T-cell (primary cell): ENCODE results near the gene ANKRD44. TPM values are rescaled to one million over a fixed set of nuclear protein-coding genes. Genes with fewer than 3 reads are reported as not detected.

Source experiments
- ATAC-seq, 4 experiments: fragments of 200-7000 bp in 3 of 4; fragments of 150-1000 bp in 1 of 4; cut with Tn5 transposase; replicated peaks in 1 of 4; 1 replicate in 3 of 4; 2 replicates in 1 of 4; pipeline ENCODE4 v1.10.0; 2021; ENCODE audit warnings: moderate library complexity in 3 of 4, mild to moderate bottlenecking in 2 of 4, moderate number of reproducible peaks in 1 of 4
- CTCF ChIA-PET, 2 donors: fragments of 300-600 bp; sonication (Branson Sonifier 250); formaldehyde crosslinking; loops; one replicate each; lab custom pipeline; 2022; ENCODE audit warnings: antibody characterized with exemption in 2 of 2; lab: Charles Lee
- POLR2A ChIA-PET, 2 donors: fragments of 300-600 bp; sonication (Branson Sonifier 250); formaldehyde crosslinking; loops; one replicate each; lab custom pipeline; 2022; ENCODE audit warnings: antibody characterized with exemption in 2 of 2; lab: Charles Lee
- DNase-seq, 35 experiments: peaks; one replicate each; pipeline versions ENCODE4 v3.0.0 to v3.0.0-alpha.2; 2013 to 2023
- H3K27ac ChIP-seq: one replicate; pipeline ENCODE4 v1.5.1; 2013; ENCODE audit warnings: low read length
- H3K27me3 ChIP-seq, 2 experiments: replicated peaks in 1 of 2; 1 replicate in 1 of 2; 2 replicates in 1 of 2; pipeline versions ENCODE4 v1.6.1 to v1.7.0; 2013; ENCODE audit warnings: low read length in 1 of 2, mixed read lengths in 1 of 2; ENCODE audit not compliant: control insufficient read depth in 2 of 2, insufficient read depth in 2 of 2; ENCODE audit errors: extremely low read depth in 1 of 2
- H3K36me3 ChIP-seq, 2 donors: 1 replicate in 1 of 2; 2 replicates in 1 of 2; pipeline versions ENCODE4 v1.6.1 to v1.7.0; 2013; ENCODE audit warnings: low read length in 1 of 2; ENCODE audit not compliant: control insufficient read depth in 2 of 2, insufficient read depth in 1 of 2; ENCODE audit errors: extremely low read depth in 1 of 2
- H3K4me1 ChIP-seq, 2 experiments: 1 replicate in 1 of 2; 2 replicates in 1 of 2; pipeline versions ENCODE4 v1.6.1 to v1.7.0; 2013; ENCODE audit warnings: low read length in 2 of 2, mixed read lengths in 1 of 2; ENCODE audit not compliant: insufficient read depth in 2 of 2, control insufficient read depth in 1 of 2; ENCODE audit errors: extremely low read depth in 1 of 2
- H3K4me3 ChIP-seq, 2 donors: 1 replicate in 1 of 2; 2 replicates in 1 of 2; pipeline versions ENCODE4 v1.5.1 to v1.7.0; 2013; ENCODE audit warnings: mild to moderate bottlenecking in 2 of 2, low read length in 1 of 2, moderate library complexity in 1 of 2; ENCODE audit not compliant: control insufficient read depth in 1 of 2; ENCODE audit errors: extremely low read depth in 1 of 2
- H3K9me3 ChIP-seq: 2 replicates; pipeline ENCODE4 v1.7.0; 2013
- H3K27ac Mint-ChIP-seq, 2 donors: one replicate each; pipeline ENCODE4 v1.8.0; 2020 to 2021; ENCODE audit warnings: mild to moderate bottlenecking in 2 of 2, mixed read lengths in 2 of 2
- H3K27me3 Mint-ChIP-seq, 2 donors: one replicate each; pipeline ENCODE4 v1.8.0; 2021 to 2022; ENCODE audit warnings: mixed read lengths in 2 of 2
- H3K36me3 Mint-ChIP-seq: one replicate; pipeline ENCODE4 v1.8.0; 2021; ENCODE audit warnings: mixed read lengths
- H3K4me1 Mint-ChIP-seq, 3 donors: one replicate each; pipeline ENCODE4 v1.8.0; 2020 to 2022; ENCODE audit warnings: mixed read lengths in 3 of 3, mild to moderate bottlenecking in 1 of 3
- H3K4me3 Mint-ChIP-seq, 3 donors: one replicate each; pipeline ENCODE4 v1.8.0; 2020 to 2022; ENCODE audit warnings: mild to moderate bottlenecking in 3 of 3, mixed read lengths in 3 of 3, moderate library complexity in 3 of 3
- H3K9me3 Mint-ChIP-seq, 3 donors: one replicate each; pipeline ENCODE4 v1.8.0; 2020 to 2022; ENCODE audit warnings: mixed read lengths in 3 of 3
- WGBS: methylation state at CpG from one replicate; pipeline ENCODE4 v1.1.5; 2013; ENCODE audit warnings: missing lambda C conversion rate; ENCODE audit not compliant: insufficient coverage; 5-methylcytosine and 5-hydroxymethylcytosine counted together
- total RNA-seq, 35 experiments: library from RNA in 6 of 35; stranded (reverse) in 6 of 35; fragments of 120-200 nt in 1 of 35; gene quantifications; one replicate each; pipeline versions ENCODE4 v1.2.1 to v1.2.4 and lab custom pipeline; 2013 to 2026

The ANKRD44 gene
- total RNA-seq, 5 donors from 2014 or later (not counting 1 experiment from before 2014, with no cell fraction given): 225 to 333 (median 238) TPM

DNA sequence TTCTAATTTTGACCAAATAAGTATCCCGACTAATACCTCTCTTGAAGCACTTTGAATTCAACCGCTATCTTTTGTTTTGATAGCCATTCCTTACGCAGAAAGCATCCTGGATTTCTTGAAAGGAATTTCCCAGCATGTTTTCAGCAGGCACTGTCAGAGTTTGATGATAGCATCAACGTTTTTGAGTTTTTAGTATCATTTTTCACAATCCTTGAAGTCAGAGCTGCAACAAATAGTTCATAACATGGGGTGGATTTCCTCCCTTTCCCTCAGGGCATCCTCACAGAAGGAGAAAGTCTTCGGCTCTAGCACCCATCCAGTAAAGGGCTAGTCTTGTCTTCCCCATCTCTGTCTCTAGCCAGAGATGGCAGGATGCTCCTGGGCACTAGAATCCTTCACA, 46.2 kb downstream of the ANKRD44 start:
- no peaks in the 10 kb centered on the region for H3K9me3 ChIP-seq
- H3K27me3 ChIP-seq: no peaks in the 10 kb centered on the region
- peaks cover 0 to 6% of the 10 kb centered on the region in 2 donors for H3K36me3 ChIP-seq
- peaks cover 85 to 89% (median 87%) of the 10 kb centered on the region in 3 donors for H3K4me1 Mint-ChIP-seq
- peaks cover 61 to 77% of the 10 kb centered on the region in 2 experiments for H3K4me1 ChIP-seq
- 54% methylated on average over 4 of the region's 5 CpGs for WGBS
- peak overlapping the region; percentile 88 for H3K27ac ChIP-seq
- ChIA-PET CTCF (interaction anchor here (0.6 to 2.3 kb wide), 7 partner anchors 7 to 58 kb away, joined by 3 to 13 read pairs (median 3); no protein-coding TSS in a partner anchor), POLR2A (interaction anchor here (0.6 to 1.0 kb wide), 5 partner anchors 17 to 171 kb away, joined by 3 to 5 read pairs (median 3); partner anchors contain the start of gene SF3B1 (in 1 of the 2))
- no peak overlapping the region for H3K4me3 ChIP-seq
- peak overlapping the region; percentile 87 to 91 for H3K27ac Mint-ChIP-seq
- no peaks in the 10 kb centered on the region for H3K27me3 Mint-ChIP-seq
- peaks cover 9% of the 10 kb centered on the region for H3K36me3 Mint-ChIP-seq
- peaks cover 0 to 4% (median 0%) of the 10 kb centered on the region in 3 donors for H3K9me3 Mint-ChIP-seq
- peak overlapping the region; percentile 44 to 61 (median 53) for H3K4me3 Mint-ChIP-seq
- DNase-seq (no peak), ATAC-seq (no peak)

DNA sequence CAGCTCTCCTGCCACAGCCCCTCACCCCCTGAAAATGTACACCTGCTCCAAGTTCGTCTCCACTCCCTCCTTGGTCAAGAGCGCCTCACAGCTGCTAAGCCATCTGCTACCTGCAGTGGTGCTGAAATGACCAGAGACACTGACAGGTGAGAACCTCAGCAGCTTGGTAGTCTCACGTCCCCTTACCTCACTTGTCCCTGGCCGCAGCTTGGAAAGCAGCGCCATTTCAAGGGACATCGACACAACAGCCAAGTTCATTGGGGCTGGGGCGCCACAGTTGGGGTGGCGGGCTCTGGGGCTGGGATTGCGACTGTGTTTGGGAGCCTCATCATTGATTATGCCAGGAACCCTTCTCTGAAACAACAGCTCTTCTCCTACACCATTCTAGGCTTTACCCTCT, 47.5 kb downstream of the ANKRD44 start:
- Histone ChIP-seq H3K9me3 (no peaks in the 10 kb centered on the region), H3K4me1 (peaks cover 65 to 75% of the 10 kb centered on the region in 2 experiments), H3K27me3 (no peaks in the 10 kb centered on the region), H3K27ac (peak overlapping the region; percentile 88), H3K4me3 (no peak overlapping the region), H3K36me3 (peaks cover 0 to 6% of the 10 kb centered on the region in 2 donors)
- peak overlapping the region in 1 of 3 donors; percentile 61 for H3K4me3 Mint-ChIP-seq
- peaks cover 84 to 89% (median 87%) of the 10 kb centered on the region in 3 donors for H3K4me1 Mint-ChIP-seq
- ATAC-seq (no peak), DNase-seq (no peak)
- no peaks in the 10 kb centered on the region for H3K27me3 Mint-ChIP-seq
- ChIA-PET CTCF (interaction anchor here in 1 of 2 donors (0.8 kb wide), 1 partner anchor 119 kb away, joined by 3 read pairs; no protein-coding TSS in a partner anchor), POLR2A (interaction anchor here in 1 of 2 donors (0.6 to 0.7 kb wide), 3 partner anchors 42 to 80 kb away, joined by 3 to 4 read pairs (median 3); no protein-coding TSS in a partner anchor)
- H3K27ac Mint-ChIP-seq: peak overlapping the region; percentile 87 to 91
- WGBS: 89% methylated on average over 9 of the region's 9 CpGs
- peaks cover 15% of the 10 kb centered on the region for H3K36me3 Mint-ChIP-seq
- peaks cover 0 to 4% (median 0%) of the 10 kb centered on the region in 3 donors for H3K9me3 Mint-ChIP-seq

DNA sequence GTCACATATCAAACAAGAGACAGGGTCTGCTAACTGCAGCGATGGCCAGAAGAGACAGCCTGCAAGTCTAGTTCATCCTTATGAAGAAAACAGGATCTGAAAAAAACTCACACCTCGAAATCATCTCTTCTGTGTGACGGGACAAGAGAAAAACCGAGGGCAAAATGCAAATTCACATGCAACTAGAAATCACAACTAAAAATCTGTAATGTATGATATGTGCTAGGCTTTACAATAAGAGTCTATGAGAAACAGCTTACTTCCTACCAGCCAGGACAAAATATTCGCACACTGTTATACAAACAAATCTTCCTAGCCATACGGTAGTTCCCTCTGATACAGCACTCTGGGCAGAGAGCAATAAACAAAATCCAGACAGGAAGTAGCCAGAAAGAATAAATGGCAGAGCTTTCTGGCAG, 48.8 kb downstream of the ANKRD44 start:
- Mint-ChIP-seq H3K9me3 (peaks cover 0 to 4% (median 0%) of the 10 kb centered on the region in 3 donors), H3K36me3 (peaks cover 12% of the 10 kb centered on the region), H3K27me3 (no peaks in the 10 kb centered on the region), H3K27ac (peak overlapping the region; percentile 87 to 91), H3K4me1 (peaks cover 82 to 85% (median 84%) of the 10 kb centered on the region in 3 donors), H3K4me3 (peak overlapping the region; percentile 26 to 61 (median 35))
- Histone ChIP-seq H3K9me3 (no peaks in the 10 kb centered on the region), H3K27me3 (no peaks in the 10 kb centered on the region), H3K4me3 (no peak overlapping the region), H3K4me1 (peaks cover 61 to 72% of the 10 kb centered on the region in 2 experiments), H3K27ac (peak overlapping the region; percentile 88), H3K36me3 (no peaks in the 10 kb centered on the region)
- ChIA-PET POLR2A (interaction anchor here (0.6 to 1.4 kb wide), 10 partner anchors 11 to 191 kb away, joined by 3 to 13 read pairs (median 4); no protein-coding TSS in a partner anchor), CTCF (interaction anchor here (0.6 to 1.1 kb wide), 9 partner anchors 21 to 149 kb away, joined by 3 to 5 read pairs (median 3); no protein-coding TSS in a partner anchor)
- peak in 1 of 35 experiments; percentile 47 for DNase-seq
- no CpG with 5 or more reads among the region's 6 CpGs for WGBS
- ATAC-seq: peak; percentile 45 to 51 (median 48)

DNA sequence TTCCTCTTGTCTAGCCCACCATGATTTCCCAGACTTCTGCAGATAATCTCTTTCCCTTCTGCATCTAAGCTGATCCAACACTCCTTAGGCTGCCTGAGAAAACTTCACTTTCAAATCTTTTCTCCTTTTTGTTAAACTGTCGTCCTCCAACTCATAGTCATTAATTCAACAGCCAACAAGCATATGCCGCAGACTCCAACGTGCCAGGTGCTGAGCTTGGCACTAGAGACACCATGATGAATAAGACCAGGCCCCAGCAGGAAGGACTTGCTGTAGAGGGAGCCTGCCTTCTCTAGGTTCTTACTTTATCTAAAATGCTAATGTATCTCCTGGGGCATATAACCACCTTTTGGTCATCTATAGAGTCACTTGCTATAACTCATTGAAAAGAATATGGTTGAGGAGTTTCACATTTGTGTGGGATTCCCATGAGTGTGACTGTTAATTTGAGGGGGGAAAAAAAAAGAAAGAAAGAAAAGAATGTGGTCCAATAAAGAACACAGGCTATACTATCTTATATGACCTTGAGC, 51.0 kb downstream of the ANKRD44 start:
- H3K36me3 ChIP-seq: no peaks in the 10 kb centered on the region
- POLR2A ChIA-PET: interaction anchor here in 1 of 2 donors (1.0 kb wide), 1 partner anchor 59 kb away, joined by 6 read pairs; no protein-coding TSS in a partner anchor
- Mint-ChIP-seq H3K4me1 (peaks cover 82 to 85% (median 85%) of the 10 kb centered on the region in 3 donors), H3K27me3 (no peaks in the 10 kb centered on the region), H3K36me3 (peaks cover 12% of the 10 kb centered on the region), H3K9me3 (peaks cover 0 to 4% (median 0%) of the 10 kb centered on the region in 3 donors), H3K27ac (peak overlapping the region; percentile 92 to 93), H3K4me3 (peak overlapping the region in 2 of 3 donors; percentile 10 to 57)
- peaks cover 65 to 70% of the 10 kb centered on the region in 2 experiments for H3K4me1 ChIP-seq
- H3K9me3 ChIP-seq: no peaks in the 10 kb centered on the region
- no CpG with 5 or more reads among the region's 3 CpGs for WGBS
- CTCF ChIA-PET: no interaction called here
- DNase-seq: no peak
- peak overlapping the region; percentile 95 for H3K27ac ChIP-seq
- no peak for ATAC-seq
- H3K4me3 ChIP-seq: no peak overlapping the region
- no peaks in the 10 kb centered on the region for H3K27me3 ChIP-seq

DNA sequence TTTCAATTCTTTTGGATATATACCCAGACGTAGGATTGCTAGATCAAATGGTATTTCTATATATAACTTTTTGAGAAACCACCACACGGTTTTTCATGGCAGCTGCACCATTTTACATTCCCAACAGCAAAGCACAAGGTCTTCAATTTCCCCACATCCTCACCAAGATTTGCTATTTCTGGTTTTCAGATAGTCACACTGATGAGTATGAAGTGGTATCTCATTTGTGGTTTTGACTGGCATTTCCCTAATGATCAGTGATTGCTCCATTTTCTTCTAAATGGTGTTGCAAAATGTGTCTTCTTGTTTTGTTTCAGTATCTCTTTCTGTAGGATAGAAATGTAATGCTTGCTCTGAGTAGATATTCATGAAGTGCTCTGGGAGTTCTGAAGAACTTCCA, 52.0 kb downstream of the ANKRD44 start:
- DNase-seq: peak in 1 of 35 experiments; percentile 74
- no peaks in the 10 kb centered on the region for H3K27me3 Mint-ChIP-seq
- ChIA-PET POLR2A (interaction anchor here in 1 of 2 donors (0.6 to 1.0 kb wide), 2 partner anchors 19 to 58 kb away, joined by 6 to 8 read pairs; no protein-coding TSS in a partner anchor), CTCF (interaction anchor here in 1 of 2 donors (2.2 kb wide), 1 partner anchor 60 kb away, joined by 12 read pairs; no protein-coding TSS in a partner anchor)
- H3K4me3 ChIP-seq: no peak overlapping the region
- peak overlapping the region; percentile 92 to 93 for H3K27ac Mint-ChIP-seq
- peaks cover 64 to 68% of the 10 kb centered on the region in 2 experiments for H3K4me1 ChIP-seq
- H3K27me3 ChIP-seq: no peaks in the 10 kb centered on the region
- no peaks in the 10 kb centered on the region for H3K36me3 ChIP-seq
- peaks cover 0 to 4% (median 0%) of the 10 kb centered on the region in 3 donors for H3K9me3 Mint-ChIP-seq
- H3K36me3 Mint-ChIP-seq: peaks cover 12% of the 10 kb centered on the region
- ATAC-seq: no peak
- no peaks in the 10 kb centered on the region for H3K9me3 ChIP-seq
- peak overlapping the region; percentile 11 to 57 (median 44) for H3K4me3 Mint-ChIP-seq
- no CpG with 5 or more reads among the region's 2 CpGs for WGBS
- H3K27ac ChIP-seq: peak overlapping the region; percentile 95
- H3K4me1 Mint-ChIP-seq: peaks cover 82 to 85% (median 85%) of the 10 kb centered on the region in 3 donors
